Stimulated activated naive CD8-positive, alpha-beta T cell treated with anti-CD3 and anti-CD28 coated beads, Interleukin-15, Interleukin-2, amounts not matched to agents 100 ng/mL and 50 ng/mL, for 24 hours (primary cell): ENCODE data around the gene KRTAP10-6.
"Not testable (repeated sequence)": the region's sequence is repeated elsewhere in the genome, so short reads cannot be mapped to it uniquely, and the experiment has no call there.

Experiments
- H3K27ac Mint-ChIP-seq: one replicate; pipeline ENCODE4 v1.8.0; 2021; ENCODE audit warnings: mild to moderate bottlenecking, mixed read lengths
- H3K27me3 Mint-ChIP-seq: one replicate; pipeline ENCODE4 v1.8.0; 2021; ENCODE audit warnings: mixed read lengths
- H3K36me3 Mint-ChIP-seq: one replicate; pipeline ENCODE4 v1.8.0; 2021; ENCODE audit warnings: low read depth, mixed read lengths
- H3K4me1 Mint-ChIP-seq: one replicate; pipeline ENCODE4 v1.8.0; 2021; ENCODE audit warnings: low read depth, mixed read lengths
- H3K4me3 Mint-ChIP-seq: one replicate; pipeline ENCODE4 v1.8.0; 2021; ENCODE audit warnings: mild to moderate bottlenecking, mixed read lengths
- H3K9me3 Mint-ChIP-seq: one replicate; pipeline ENCODE4 v1.8.0; 2021; ENCODE audit warnings: mixed read lengths

KRTAP10-6 gene

GRCh38 chr21:44592446-44593311 is at the start of gene KRTAP10-6:
Gene KRTAP10-6, minus strand, starts transcription at chr21:44592505. Its CDS starts 21 bp downstream, at chr21:44592484.
- Mint-ChIP-seq H3K27ac (no peak within 1 kb of the TSS), H3K4me3 (no peak within 1 kb of the TSS), H3K36me3 (no peaks in the 10 kb centered on the region)

DNA sequence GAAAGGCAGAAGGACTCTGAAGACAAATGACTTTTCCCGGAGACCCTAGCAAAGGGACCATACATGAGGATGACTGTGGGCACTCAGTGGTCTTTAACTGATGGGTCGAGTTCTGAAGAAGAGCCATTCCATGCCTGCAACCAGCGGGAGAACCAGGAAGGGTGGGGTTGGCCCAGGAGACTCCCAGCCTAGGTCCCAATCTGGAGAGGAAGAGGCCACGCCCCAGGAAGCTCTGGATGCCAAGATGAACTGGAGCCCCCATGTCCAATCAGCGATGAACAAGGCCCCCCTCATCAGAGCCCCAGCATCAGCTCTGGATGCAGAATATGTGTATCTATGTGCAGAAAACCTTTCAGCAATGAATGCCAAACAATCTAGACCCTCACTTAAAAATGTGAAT is 48.5 kb upstream of the KRTAP10-6 start:
- Mint-ChIP-seq H3K4me1 (no peaks in the 10 kb centered on the region), H3K27ac (no peak overlapping the region), H3K4me3 (no peak overlapping the region), H3K36me3 (peaks cover 10% of the 10 kb centered on the region), H3K9me3 (peaks cover 46% of the 10 kb centered on the region), H3K27me3 (peaks cover 3% of the 10 kb centered on the region)

More at GRCh38 chr21:44592446-44593311, at the start of gene KRTAP10-6:
- peaks cover 4% of the 10 kb centered on the region for H3K27me3 Mint-ChIP-seq
- no peaks in the 10 kb centered on the region for H3K9me3 Mint-ChIP-seq
- H3K4me1 Mint-ChIP-seq, result no peaks in the 10 kb centered on the region

- Mint-ChIP-seq H3K27me3 (peaks cover 3% of the 10 kb centered on the region), H3K27ac (no peak overlapping the region), H3K4me3 (no peak overlapping the region), H3K9me3 (peaks cover 36% of the 10 kb centered on the region), H3K36me3 (peaks cover 1% of the 10 kb centered on the region), H3K4me1 (no peaks in the 10 kb centered on the region)
Measured at GRCh38 chr21:44639331-44639655, 47.0 kb upstream of the KRTAP10-6 start.

DNA sequence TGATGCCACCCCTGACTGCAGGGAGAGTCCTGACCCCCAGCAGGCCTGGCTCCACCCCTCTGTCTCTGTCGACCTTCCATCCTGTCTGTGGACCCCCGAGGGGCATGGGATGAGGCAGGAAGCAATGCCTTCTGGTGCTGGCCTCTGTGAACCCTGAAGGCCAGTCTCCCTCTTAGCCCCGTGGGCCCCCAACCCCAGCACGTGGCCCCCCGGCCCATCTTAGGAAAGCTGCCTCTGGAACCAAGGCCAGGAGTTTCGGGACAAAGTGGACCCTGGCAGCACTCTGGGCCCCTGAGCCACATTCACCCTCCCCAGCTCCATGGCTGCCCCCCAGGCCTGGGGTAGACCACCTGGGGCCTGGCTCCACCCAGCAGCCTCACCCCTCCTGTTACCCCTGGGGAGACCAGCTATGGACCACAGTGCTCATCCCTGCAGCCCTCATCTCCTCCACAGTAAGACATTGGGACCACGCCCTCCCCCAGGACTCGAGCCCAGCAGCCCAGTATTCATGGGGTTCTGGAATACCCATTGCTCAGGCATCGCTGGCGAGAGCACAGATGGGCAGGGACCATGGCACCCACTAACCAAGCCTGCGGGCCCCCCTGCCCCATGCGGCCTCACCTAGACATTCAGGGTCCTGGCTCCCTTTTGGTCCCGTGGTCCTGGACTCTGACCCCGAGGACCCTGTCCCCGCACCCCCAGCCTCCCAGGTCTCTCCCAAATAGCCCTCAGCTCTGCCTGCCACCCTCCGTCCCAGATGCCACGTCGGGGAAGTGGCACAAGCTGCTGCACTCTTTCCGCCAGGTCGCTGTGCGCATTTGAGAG is 46.4 kb upstream of the KRTAP10-6 start:
- not testable (repeated sequence) for H3K27ac Mint-ChIP-seq, H3K27me3 Mint-ChIP-seq, H3K36me3 Mint-ChIP-seq, H3K4me3 Mint-ChIP-seq, H3K4me1 Mint-ChIP-seq
- peaks cover 31% of the 10 kb centered on the region for H3K9me3 Mint-ChIP-seq

DNA sequence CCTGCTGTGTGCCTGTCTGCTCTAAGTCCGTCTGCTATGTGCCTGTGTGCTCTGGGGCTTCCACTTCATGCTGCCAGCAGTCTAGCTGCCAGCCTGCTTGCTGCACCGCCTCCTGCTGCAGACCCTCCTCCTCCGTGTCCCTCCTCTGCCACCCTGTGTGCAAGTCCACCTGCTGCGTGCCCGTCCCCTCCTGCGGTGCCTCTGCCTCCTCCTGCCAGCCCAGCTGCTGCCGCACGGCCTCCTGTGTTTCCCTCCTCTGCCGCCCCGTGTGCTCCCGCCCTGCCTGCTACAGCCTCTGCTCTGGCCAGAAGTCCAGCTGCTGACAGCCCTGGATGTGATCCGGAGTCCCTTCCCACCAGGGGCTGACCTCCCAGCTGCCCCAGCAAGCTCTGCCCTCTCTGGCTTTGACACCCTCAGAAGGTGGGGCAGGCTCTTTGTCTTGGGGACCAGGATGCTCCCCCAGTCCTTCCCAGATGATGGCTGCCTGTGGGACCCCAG is 45.6 kb upstream of the KRTAP10-6 start:
- peaks cover 28% of the 10 kb centered on the region for H3K9me3 Mint-ChIP-seq
- H3K4me1 Mint-ChIP-seq, H3K4me3 Mint-ChIP-seq, H3K27ac Mint-ChIP-seq, H3K27me3 Mint-ChIP-seq, H3K36me3 Mint-ChIP-seq: not testable (repeated sequence)

- Mint-ChIP-seq H3K4me1 (no peaks in the 10 kb centered on the region), H3K27me3 (peaks cover 3% of the 10 kb centered on the region), H3K27ac (no peak within 1 kb of the TSS), H3K36me3 (no peaks in the 10 kb centered on the region), H3K4me3 (no peak within 1 kb of the TSS), H3K9me3 (peaks cover 25% of the 10 kb centered on the region)
Measured at GRCh38 chr21:44637018-44637850, 44.9 kb upstream of the KRTAP10-6 start, which contains the start of gene KRTAP10-10. Gene KRTAP10-10, plus strand, starts transcription at chr21:44637356. Its CDS starts 62 bp downstream, at chr21:44637418.

DNA sequence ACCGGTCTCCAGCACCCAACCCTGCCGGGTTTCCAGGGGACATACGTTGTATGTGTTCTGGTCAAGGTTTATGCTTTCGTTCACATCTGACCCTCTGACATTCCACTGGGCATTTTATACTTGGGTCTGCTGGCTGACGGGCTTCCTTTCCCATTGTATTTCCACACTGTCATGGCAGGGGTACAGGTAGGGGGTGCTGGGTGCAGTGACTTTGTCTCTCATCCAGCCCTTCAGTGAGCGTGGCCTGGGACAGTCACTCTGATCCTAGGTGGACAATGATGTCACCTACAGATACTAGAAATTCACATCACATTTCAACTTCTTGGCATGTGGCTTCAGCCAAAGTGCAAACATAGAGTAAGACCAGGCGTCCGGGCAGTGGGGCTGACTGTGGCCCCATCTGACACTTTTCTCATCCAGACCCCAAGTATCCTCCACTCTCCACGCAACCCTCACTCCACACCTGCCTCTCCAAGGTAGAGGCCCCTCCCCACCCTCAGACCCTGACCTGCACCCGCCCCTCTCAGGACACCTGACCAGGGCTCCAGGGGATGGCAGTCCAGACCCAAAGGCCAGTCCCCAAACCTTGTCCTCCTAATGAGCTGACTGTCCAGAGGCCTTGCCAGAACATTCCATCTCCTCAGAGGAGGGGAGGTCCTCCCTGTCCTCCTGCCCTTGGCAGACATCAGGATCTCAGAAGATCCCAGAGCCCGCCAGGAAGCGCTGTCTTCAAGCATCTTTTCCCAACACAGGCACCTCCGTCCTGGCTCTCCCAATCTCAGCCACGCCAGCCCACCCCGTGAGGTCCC is 44.1 kb upstream of the KRTAP10-6 start:
- Mint-ChIP-seq H3K36me3 (peaks cover 7% of the 10 kb centered on the region), H3K4me1 (no peaks in the 10 kb centered on the region), H3K4me3 (no peak overlapping the region), H3K27ac (no peak overlapping the region), H3K27me3 (peaks cover 3% of the 10 kb centered on the region), H3K9me3 (peaks cover 29% of the 10 kb centered on the region)

GRCh38 chr21:44632067-44632466 is 39.8 kb upstream of the KRTAP10-6 start:
- Mint-ChIP-seq H3K9me3 (peaks cover 30% of the 10 kb centered on the region), H3K4me3 (no peak overlapping the region)

DNA sequence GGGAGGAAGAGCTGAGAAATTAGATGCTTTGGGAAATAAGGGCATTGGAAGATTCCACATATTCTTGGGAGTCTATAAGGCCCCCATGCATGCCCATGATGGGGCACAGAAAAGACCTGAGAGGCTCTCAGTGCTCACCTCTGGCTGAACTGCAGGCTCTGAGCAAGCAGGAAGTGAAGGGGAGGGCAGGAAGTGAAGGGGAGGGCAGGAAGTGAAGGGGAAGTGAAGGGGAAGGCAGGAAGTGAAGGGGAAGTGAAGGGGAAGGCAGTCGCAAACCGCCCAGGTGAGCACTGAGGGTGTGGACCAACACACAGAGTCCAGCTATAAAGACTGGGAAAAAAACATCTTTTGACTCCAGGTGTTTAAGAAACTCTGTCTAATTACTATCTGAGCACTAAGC is 38.1 kb upstream of the KRTAP10-6 start:
- peak overlapping the region; percentile 63 for H3K27ac Mint-ChIP-seq

More at GRCh38 chr21:44632067-44632466, 39.8 kb upstream of the KRTAP10-6 start:
- no peaks in the 10 kb centered on the region for H3K27me3 Mint-ChIP-seq
- H3K4me1 Mint-ChIP-seq, result peaks cover 21% of the 10 kb centered on the region
- no peak overlapping the region for H3K27ac Mint-ChIP-seq
- peaks cover 20% of the 10 kb centered on the region for H3K36me3 Mint-ChIP-seq

GRCh38 chr21:44628707-44629391 is 36.5 kb upstream of the KRTAP10-6 start:
- Mint-ChIP-seq H3K4me3 (no peak overlapping the region), H3K36me3 (peaks cover 28% of the 10 kb centered on the region), H3K27me3 (no peaks in the 10 kb centered on the region), H3K9me3 (peaks cover 43% of the 10 kb centered on the region), H3K27ac (no peak overlapping the region), H3K4me1 (peaks cover 25% of the 10 kb centered on the region)

More for the DNA sequence above, 38.1 kb upstream of the KRTAP10-6 start:
- H3K4me3 Mint-ChIP-seq, result no peak overlapping the region
- peaks cover 20% of the 10 kb centered on the region for H3K36me3 Mint-ChIP-seq
- no peaks in the 10 kb centered on the region for H3K27me3 Mint-ChIP-seq
- peaks cover 25% of the 10 kb centered on the region for H3K4me1 Mint-ChIP-seq
- peaks cover 30% of the 10 kb centered on the region for H3K9me3 Mint-ChIP-seq

- peaks cover 25% of the 10 kb centered on the region for H3K4me1 Mint-ChIP-seq
- H3K27ac Mint-ChIP-seq, H3K27me3 Mint-ChIP-seq, H3K4me3 Mint-ChIP-seq: not testable (repeated sequence)
- peaks cover 35% of the 10 kb centered on the region for H3K36me3 Mint-ChIP-seq
- H3K9me3 Mint-ChIP-seq, result peaks cover 46% of the 10 kb centered on the region
Measured at GRCh38 chr21:44627831-44628233, 35.5 kb upstream of the KRTAP10-6 start.

DNA sequence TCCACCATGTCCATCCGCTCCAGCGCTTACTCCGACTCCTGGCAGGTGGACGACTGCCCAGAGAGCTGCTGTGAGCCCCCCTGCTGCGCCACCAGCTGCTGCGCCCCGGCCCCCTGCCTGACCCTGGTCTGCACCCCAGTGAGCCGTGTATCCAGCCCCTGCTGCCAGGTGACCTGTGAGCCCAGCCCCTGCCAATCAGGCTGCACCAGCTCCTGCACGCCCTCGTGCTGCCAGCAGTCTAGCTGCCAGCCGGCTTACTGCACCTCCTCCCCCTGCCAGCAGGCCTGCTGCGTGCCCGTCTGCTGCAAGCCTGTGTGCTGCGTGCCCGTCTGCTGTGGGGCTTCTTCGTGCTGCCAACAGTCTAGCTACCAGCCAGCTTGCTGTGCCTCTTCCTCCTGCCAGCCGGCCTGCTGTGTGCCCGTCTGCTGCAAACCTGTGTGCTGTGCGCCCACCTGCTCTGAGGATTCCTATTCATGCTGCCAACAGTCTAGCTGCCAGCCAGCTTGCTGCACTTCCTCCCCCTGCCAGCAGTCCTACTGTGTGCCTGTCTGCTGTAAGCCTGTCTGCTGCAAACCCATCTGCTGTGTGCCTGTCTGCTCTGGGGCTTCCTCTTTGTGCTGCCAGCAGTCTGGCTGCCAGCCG is 35.0 kb upstream of the KRTAP10-6 start:
- H3K36me3 Mint-ChIP-seq, result peaks cover 35% of the 10 kb centered on the region
- H3K27me3 Mint-ChIP-seq, H3K4me3 Mint-ChIP-seq, H3K27ac Mint-ChIP-seq: not testable (repeated sequence)
- H3K9me3 Mint-ChIP-seq, result peaks cover 50% of the 10 kb centered on the region
- H3K4me1 Mint-ChIP-seq, result peaks cover 25% of the 10 kb centered on the region

DNA sequence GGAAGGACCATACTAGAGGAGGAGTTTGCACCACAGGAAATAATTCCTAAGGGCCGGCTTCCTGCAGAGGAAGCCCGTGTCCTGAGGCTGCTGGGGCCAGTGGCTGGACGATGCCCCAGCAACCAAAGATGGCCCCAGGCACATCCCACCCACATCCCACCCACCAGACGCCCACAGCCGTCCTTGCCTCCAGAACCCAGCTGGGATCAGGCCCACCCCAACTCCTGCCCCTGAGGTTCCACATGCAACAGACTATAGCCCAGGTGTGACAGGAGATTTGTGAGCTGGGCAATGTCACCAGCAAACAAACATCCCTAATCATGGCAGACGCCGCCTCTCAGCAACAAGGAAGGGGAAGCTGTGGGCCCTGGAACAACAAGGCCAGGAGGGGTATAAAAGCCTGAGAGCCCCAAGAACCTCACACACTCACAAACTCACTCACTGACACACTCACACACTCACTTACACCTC is 34.4 kb upstream of the KRTAP10-6 start, which contains the start of gene KRTAP10-9:
Gene KRTAP10-9 (plus strand): TSS at position 421 of the 471 bp plus-strand sequence. CDS start 79 bp downstream, outside the sequence.
- H3K27ac Mint-ChIP-seq, result no peak within 1 kb of the TSS
- H3K36me3 Mint-ChIP-seq, result peaks cover 30% of the 10 kb centered on the region
- no peaks in the 10 kb centered on the region for H3K27me3 Mint-ChIP-seq
- H3K4me1 Mint-ChIP-seq, result peaks cover 25% of the 10 kb centered on the region
- H3K4me3 Mint-ChIP-seq, result no peak within 1 kb of the TSS
- H3K9me3 Mint-ChIP-seq, result peaks cover 46% of the 10 kb centered on the region
